H1 (cell line): ENCODE results near the gene UBE4A. TPM values are rescaled to one million over a fixed set of nuclear protein-coding genes. Genes with fewer than 3 reads are reported as not detected.

Source experiments
- CTCF ChIA-PET: fragments of 300-600 bp; sonication (Branson Sonifier 250); formaldehyde crosslinking; loops from one replicate; lab custom pipeline; 2021; ENCODE audit not compliant: partially characterized antibody; lab: Charles Lee
- POLR2A ChIA-PET: fragments of 300-600 bp; sonication (Branson Sonifier 250); formaldehyde crosslinking; loops from one replicate; lab custom pipeline; 2021; ENCODE audit warnings: inconsistent platforms; ENCODE audit not compliant: partially characterized antibody; lab: Charles Lee
- DNase-seq, 2 experiments: peaks; one replicate each; pipeline versions ENCODE4 v3.0.0 to v3.0.0-alpha.2; 2010 to 2022; ENCODE audit warnings: low spot score in 2 of 2, low read depth in 1 of 2, mixed read lengths in 1 of 2
- FAIRE-seq: peaks from 2 replicates; lab custom pipeline; 2011; peaks lifted over from hg19 to GRCh38; lab: Jason Lieb, UNC
- H2AFZ ChIP-seq: 2 replicates; pipeline ENCODE4 v1.8.1; 2012; ENCODE audit warnings: low read length, inconsistent platforms
- H2AK5ac ChIP-seq: 2 replicates; pipeline ENCODE4 v1.6.1; 2013; ENCODE audit warnings: low read depth, low read length
- H2BK120ac ChIP-seq: replicated peaks from 2 replicates; pipeline ENCODE3; 2013; ENCODE audit warnings: low read depth, low read length, inconsistent platforms
- H2BK12ac ChIP-seq: 2 replicates; pipeline ENCODE4 v1.6.1; 2013; ENCODE audit warnings: low read depth, low read length
- H2BK15ac ChIP-seq: 2 replicates; pipeline ENCODE4 v1.6.1; 2013; ENCODE audit warnings: low read length
- H2BK20ac ChIP-seq: 2 replicates; pipeline ENCODE4 v1.6.1; 2013; ENCODE audit warnings: low read length
- H2BK5ac ChIP-seq: 2 replicates; pipeline ENCODE4 v1.6.1; 2013; ENCODE audit warnings: low read depth, low read length
- H3K14ac ChIP-seq: 2 replicates; pipeline ENCODE4 v1.6.1; 2013; ENCODE audit warnings: inconsistent platforms; ENCODE audit not compliant: insufficient read length
- H3K18ac ChIP-seq: 2 replicates; pipeline ENCODE4 v1.6.1; 2013; ENCODE audit warnings: low read length; ENCODE audit errors: extremely low read depth
- H3K23ac ChIP-seq: 2 replicates; pipeline ENCODE4 v1.6.1; 2013; ENCODE audit warnings: inconsistent platforms; ENCODE audit not compliant: insufficient read length
- H3K23me2 ChIP-seq: 2 replicates; pipeline ENCODE4 v1.6.1; 2013; ENCODE audit warnings: low read depth, low read length
- H3K27ac ChIP-seq: 2 replicates; pipeline ENCODE4 v1.6.1; 2011; ENCODE audit warnings: low read depth, low read length, inconsistent platforms
- H3K27me3 ChIP-seq, 4 experiments: replicated peaks in 1 of 4; 1 replicate in 1 of 4; 2 replicates in 3 of 4; pipeline versions ENCODE4 v1.6.1 to v1.8.1; 2011 to 2013; ENCODE audit warnings: low read length in 3 of 4, mild to moderate bottlenecking in 3 of 4, inconsistent platforms in 2 of 4, mixed read lengths in 2 of 4, moderate library complexity in 1 of 4; ENCODE audit not compliant: control insufficient read depth in 3 of 4, insufficient read depth in 3 of 4; ENCODE audit errors: extremely low read depth in 1 of 4
- H3K36me3 ChIP-seq, 4 experiments: 2 replicates each; pipeline versions ENCODE4 v1.6.1 to v1.8.1; 2011 to 2013; ENCODE audit warnings: mild to moderate bottlenecking in 4 of 4, low read length in 3 of 4, moderate library complexity in 2 of 4, control low read depth in 1 of 4, inconsistent platforms in 1 of 4; ENCODE audit not compliant: insufficient read depth in 4 of 4, control insufficient read depth in 2 of 4
- H3K4ac ChIP-seq: replicated peaks from 2 replicates; pipeline ENCODE3; 2013; ENCODE audit warnings: low read length, low read depth, mixed read lengths, inconsistent platforms; ENCODE audit not compliant: insufficient read length
- H3K4me1 ChIP-seq, 4 experiments: replicated peaks in 1 of 4; 1 replicate in 1 of 4; 2 replicates in 3 of 4; pipeline versions ENCODE4 v1.6.1 to v1.8.1; 2011 to 2013; ENCODE audit warnings: low read length in 3 of 4, inconsistent platforms in 2 of 4, mixed read lengths in 1 of 4; ENCODE audit not compliant: insufficient read depth in 4 of 4, control insufficient read depth in 3 of 4
- H3K4me2 ChIP-seq, 2 experiments: 2 replicates each; pipeline versions ENCODE4 v1.6.1 to v1.8.1; 2011 to 2013; ENCODE audit warnings: low read depth in 2 of 2, low read length in 2 of 2, control low read depth in 1 of 2, inconsistent platforms in 1 of 2, mild to moderate bottlenecking in 1 of 2; ENCODE audit not compliant: insufficient read depth in 1 of 2
- H3K4me3 ChIP-seq, 4 experiments: fragments of 200-600, 300-600 bp in 1 of 4; sonication (generic), shearing (Covaris generic), sonication (Bioruptor Twin) in 1 of 4; 2 replicates each; pipeline versions ENCODE4 v1.5.1 to v1.8.1; 2011 to 2016; ENCODE audit warnings: low read length in 4 of 4, low read depth in 3 of 4, control low read depth in 2 of 4, inconsistent platforms in 2 of 4, mild to moderate bottlenecking in 2 of 4, mixed read lengths in 1 of 4, moderate library complexity in 1 of 4; ENCODE audit not compliant: insufficient read depth in 2 of 4; ENCODE audit errors: extremely low read depth in 1 of 4
- H3K56ac ChIP-seq: replicated peaks from 2 replicates; pipeline ENCODE3; 2013; ENCODE audit warnings: low read depth, mild to moderate bottlenecking, mixed read lengths, low read length, inconsistent platforms; ENCODE audit not compliant: insufficient read length
- H3K79me1 ChIP-seq: 2 replicates; pipeline ENCODE4 v1.6.1; 2013; ENCODE audit warnings: low read depth, low read length, control low read depth
- H3K79me2 ChIP-seq, 2 experiments: 2 replicates each; pipeline versions ENCODE4 v1.6.1 to v1.8.1; 2012 to 2013; ENCODE audit warnings: low read length in 2 of 2, mild to moderate bottlenecking in 2 of 2, inconsistent platforms in 1 of 2; ENCODE audit not compliant: insufficient read depth in 2 of 2, control insufficient read depth in 1 of 2
- H3K9ac ChIP-seq, 4 experiments: replicated peaks in 1 of 4; 1 replicate in 1 of 4; 2 replicates in 3 of 4; pipeline versions ENCODE4 v1.6.1 to v1.8.1; 2011 to 2013; ENCODE audit warnings: low read depth in 3 of 4, low read length in 3 of 4, control low read depth in 2 of 4, mild to moderate bottlenecking in 2 of 4, moderate library complexity in 2 of 4, inconsistent platforms in 1 of 4; ENCODE audit errors: extremely low read depth in 1 of 4
- H3K9me3 ChIP-seq, 2 experiments: 2 replicates each; pipeline versions ENCODE4 v1.6.1 to v1.8.1; 2012 to 2013; ENCODE audit warnings: mild to moderate bottlenecking in 2 of 2, moderate library complexity in 2 of 2, control low read depth in 1 of 2, inconsistent platforms in 1 of 2, low read depth in 1 of 2, low read length in 1 of 2, mixed read lengths in 1 of 2; ENCODE audit not compliant: insufficient read depth in 2 of 2
- H4K20me1 ChIP-seq, 2 experiments: replicated peaks in 1 of 2; 2 replicates each; pipeline versions ENCODE3 to v1.8.1; 2011 to 2013; ENCODE audit warnings: inconsistent platforms in 2 of 2, low read length in 2 of 2, mild to moderate bottlenecking in 1 of 2; ENCODE audit not compliant: insufficient read depth in 2 of 2, control insufficient read depth in 1 of 2
- H4K5ac ChIP-seq: 2 replicates; pipeline ENCODE4 v1.6.1; 2013; ENCODE audit warnings: low read length, low read depth, mixed read lengths, inconsistent platforms; ENCODE audit not compliant: insufficient read length
- H4K8ac ChIP-seq: 2 replicates; pipeline ENCODE4 v1.8.0; 2013; ENCODE audit warnings: mild to moderate bottlenecking, moderate library complexity, low read length, inconsistent platforms; ENCODE audit not compliant: insufficient read depth; ENCODE audit errors: extremely low read depth
- H4K91ac ChIP-seq: replicated peaks from 2 replicates; pipeline ENCODE3; 2013; ENCODE audit warnings: low read length, mixed read lengths, inconsistent platforms; ENCODE audit not compliant: insufficient read length
- BACH1 ChIP-seq: IDR thresholded peaks from 2 replicates; pipeline ENCODE4 v1.6.1; 2012; ENCODE audit warnings: low read length, improper control_type of control experiment
- CBX5 ChIP-seq: fragments of 300-800, 300-1000 bp; sonication (generic); IDR thresholded peaks from 2 replicates; pipeline ENCODE4 v1.7.1; 2016; ENCODE audit warnings: antibody characterized with exemption, low read length, low read depth
- GTF2F1 ChIP-seq: IDR thresholded peaks from 2 replicates; pipeline ENCODE4 v1.6.1; 2012; ENCODE audit warnings: low read depth, low read length, improper control_type of control experiment, borderline replicate concordance
- HDAC2 ChIP-seq, 2 experiments: fragments of 300-600 bp in 1 of 2; sonication (generic) in 1 of 2; IDR thresholded peaks; 2 replicates each; pipeline ENCODE4 v1.6.1; 2011 to 2012; ENCODE audit warnings: low read depth in 2 of 2, low read length in 2 of 2, mild to moderate bottlenecking in 2 of 2, moderate library complexity in 2 of 2, borderline replicate concordance in 1 of 2, inconsistent platforms in 1 of 2
- JUN ChIP-seq: IDR thresholded peaks from 2 replicates; pipeline ENCODE4 v1.6.1; 2011; ENCODE audit warnings: low read depth, mild to moderate bottlenecking, improper control_type of control experiment, low read length
- KDM1A ChIP-seq: fragments of 200-600, 300-600 bp; sonication (generic); IDR thresholded peaks from 2 replicates; pipeline ENCODE4 v1.7.1; 2016; ENCODE audit warnings: mild to moderate bottlenecking, low read length, borderline replicate concordance
- SIN3A ChIP-seq, 2 experiments: IDR thresholded peaks in 1 of 2; conservative IDR thresholded peaks in 1 of 2; 2 replicates each; pipeline ENCODE4 v1.6.1; 2011 to 2012; ENCODE audit warnings: low read length in 2 of 2, improper control_type of control experiment in 1 of 2, low read depth in 1 of 2, mild to moderate bottlenecking in 1 of 2
- SIX5 ChIP-seq: IDR thresholded peaks from 2 replicates; pipeline ENCODE4 v1.6.1; 2011; ENCODE audit warnings: mild to moderate bottlenecking, low read depth, low read length
- SRF ChIP-seq: IDR thresholded peaks from 2 replicates; pipeline ENCODE4 v1.6.1; 2011; ENCODE audit warnings: mild to moderate bottlenecking, low read depth, low read length, moderate library complexity
- TAF7 ChIP-seq: optimal IDR thresholded peaks from 2 replicates; pipeline ENCODE3; 2011; ENCODE audit warnings: low read depth, mild to moderate bottlenecking, inconsistent platforms, low read length, moderate library complexity, borderline replicate concordance
- WGBS, 2 experiments: shearing (Covaris generic) in 1 of 2; methylation state at CpG; one replicate each; pipeline versions ENCODE4 v1.1.6 to v1.1.7; 2013 to 2015; ENCODE audit warnings: low lambda C conversion rate in 2 of 2, mixed read lengths in 2 of 2, inconsistent platforms in 1 of 2, low coverage in 1 of 2, missing lambda C conversion rate in 1 of 2; ENCODE audit not compliant: insufficient replicate concordance in 2 of 2, insufficient coverage in 1 of 2, insufficient read length in 1 of 2; ENCODE audit errors: extremely low coverage in 1 of 2, missing lambda C conversion rate in 1 of 2; 5-methylcytosine and 5-hydroxymethylcytosine counted together
- polyA plus RNA-seq, 7 experiments: library from polyadenylated mRNA; depleted of rRNA in 3 of 7; stranded (reverse) in 5 of 7; unstranded in 2 of 7; fragments of >200 nt in 5 of 7; fragments of 200-250 nt in 2 of 7; gene quantifications; 1 replicate in 5 of 7; 2 replicates in 1 of 7; 4 replicates in 1 of 7; pipeline versions ENCODE4 v1.2.1 to v1.2.3, GENCODE V29; 2011 to 2013; ENCODE audit warnings: missing spikeins in 2 of 7, mixed read lengths in 2 of 7
- total RNA-seq: library from RNA; stranded (reverse); fragmentation: NEBNext Ultra II Directional; extraction: Animal tissue kit (Norgen Biotek cat#: 25700); gene quantifications from 2 replicates; pipeline ENCODE4 v1.2.1, GENCODE V29; 2021
- TF ChIP-seq, protein P1 (sequence below): IDR thresholded peaks from 2 replicates; pipeline ENCODE4 v1.6.1; 2011; ENCODE audit warnings: low read depth, mild to moderate bottlenecking, low read length; ENCODE audit not compliant: insufficient read depth

Gene UBE4A
- total and polyA plus RNA-seq, 2 of the 8 experiments (the other 6 are each of a cell fraction or from before 2014, with no cell fraction given), result 11.3 to 34.5 TPM

DNA sequence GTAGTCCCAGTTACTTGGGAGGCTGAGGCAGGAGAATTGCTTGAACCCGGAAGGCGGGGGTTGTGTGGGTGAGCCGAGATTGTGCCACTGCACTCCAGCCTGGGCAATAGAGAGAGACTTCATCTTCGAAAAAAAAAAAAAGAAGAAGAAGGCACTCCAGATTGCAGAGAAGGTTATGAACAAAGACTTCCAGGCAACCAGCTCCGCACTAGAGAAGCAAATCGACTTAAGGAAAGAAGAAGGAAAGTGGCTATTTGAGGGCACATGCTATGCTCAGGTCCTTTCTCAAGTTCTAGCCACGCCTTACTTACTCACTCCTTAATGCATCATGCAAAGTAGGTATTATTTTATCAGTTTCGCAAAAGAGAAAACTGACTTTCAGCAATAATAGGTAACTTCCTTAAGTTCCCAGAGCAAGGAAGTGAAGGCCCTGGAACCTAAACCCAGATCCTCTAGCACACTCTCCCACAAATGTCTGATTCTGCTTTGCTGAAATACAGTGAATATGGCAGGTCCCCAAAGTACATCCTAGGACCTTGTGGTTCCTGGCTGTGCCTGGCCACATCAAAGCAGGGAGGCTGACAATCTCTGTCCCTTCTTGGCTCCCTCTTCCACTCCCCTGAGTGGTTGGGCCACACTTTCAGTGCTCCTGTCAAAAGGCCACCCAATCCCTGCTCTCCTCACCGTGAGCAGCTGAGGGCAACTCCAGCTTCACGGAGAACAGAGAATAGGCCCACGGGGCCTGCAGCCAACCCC is 40.6 kb upstream of the UBE4A start:
- Histone ChIP-seq H2AFZ (no peak overlapping the region), H3K56ac (no peak overlapping the region), H3K9ac (no peak overlapping the region), H2BK15ac (no peak overlapping the region), H2BK5ac (no peak overlapping the region), H2BK120ac (no peak overlapping the region), H3K9me3 (no peaks in the 10 kb centered on the region), H2BK20ac (no peak overlapping the region), H3K79me1 (no peaks in the 10 kb centered on the region), H4K91ac (no peak overlapping the region), H3K27ac (no peak overlapping the region), H4K8ac (no peak overlapping the region), H3K36me3 (no peaks in the 10 kb centered on the region), H3K4me3 (no peak overlapping the region), H2AK5ac (no peak overlapping the region), H4K5ac (no peak overlapping the region), H3K14ac (no peak overlapping the region), H3K23ac (no peak overlapping the region), H3K4me1 (peaks cover 7 to 11% (median 7%) of the 10 kb centered on the region in 4 experiments), H3K79me2 (no peaks in the 10 kb centered on the region), H3K27me3 (peaks cover 0 to 4% (median 0%) of the 10 kb centered on the region in 4 experiments; a peak in 2 of 7 replicates), H3K23me2 (peaks cover 9% of the 10 kb centered on the region; the same call in 1 of the 2 replicates), H3K4ac (no peak overlapping the region), H3K18ac (no peak overlapping the region), H2BK12ac (no peak overlapping the region), H4K20me1 (no peaks in the 10 kb centered on the region), H3K4me2 (no peak overlapping the region)
- POLR2A ChIA-PET, result no interaction called here
- FAIRE-seq, result no peak
- no peak for DNase-seq
- CTCF ChIA-PET, result interaction anchor here (0.6 to 1.6 kb wide), 3 partner anchors 23 to 147 kb away, joined by 3 to 4 read pairs (median 4); partner anchors contain the start of gene SCN2B
- WGBS, 2 experiments, result 96% methylated on average over 10 of the region's 11 CpGs; no CpG with 5 or more reads in 1 of the 2 experiments
- TF ChIP-seq JUN (no peak), SRF (no peak), TAF7 (no peak), BACH1 (no peak), SIN3A (conservative IDR thresholded peaks at IDR 0.05 in 1 of 2, IDR thresholded peaks at IDR 0.05 in 1 of 2; ENCODE audit: low read depth in 1 of 2, low read length in 2 of 2) (no peak), GTF2F1 (no peak), KDM1A (no peak), CBX5 (no peak), HDAC2 (IDR thresholded peaks at IDR 0.05; ENCODE audit: borderline replicate concordance in 1 of 2, low read depth in 2 of 2, low read length in 2 of 2) (no peak), SIX5 (no peak)
- TF ChIP-seq, protein P1, sequence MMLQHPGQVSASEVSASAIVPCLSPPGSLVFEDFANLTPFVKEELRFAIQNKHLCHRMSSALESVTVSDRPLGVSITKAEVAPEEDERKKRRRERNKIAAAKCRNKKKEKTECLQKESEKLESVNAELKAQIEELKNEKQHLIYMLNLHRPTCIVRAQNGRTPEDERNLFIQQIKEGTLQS, result no peak
